NCI-H1436 treated with DMSO at 0.1 percent for 48 hours (cell line): ENCODE measurements around the gene DLG2.
"Not testable (repeated sequence)": the region's sequence is repeated elsewhere in the genome, so short reads cannot be mapped to it uniquely, and the experiment has no call there.

ENCODE experiments used
- DNase-seq: peaks from one replicate; lab custom pipeline; 2025; lab: John Stamatoyannopoulos, UW

Gene DLG2

GRCh38 chr11:85316967-85317366 is 310.2 kb downstream of the DLG2 start:
- DNase-seq, result peak; percentile 34

GRCh38 chr11:85313741-85314140 is 313.4 kb downstream of the DLG2 start:
- no peak for DNase-seq

GRCh38 chr11:85310479-85310878 is 316.7 kb downstream of the DLG2 start:
- no peak for DNase-seq

- no peak for DNase-seq
These were observed 319.8 kb downstream of the DLG2 start for GRCh38 chr11:85307366-85307765.

- no peak for DNase-seq
These were observed 325.1 kb downstream of the DLG2 start for GRCh38 chr11:85301895-85302678.

- DNase-seq, result no peak
These were observed 327.7 kb downstream of the DLG2 start for GRCh38 chr11:85299258-85299942.

GRCh38 chr11:85295694-85296271 is 331.4 kb downstream of the DLG2 start:
- DNase-seq, result no peak

GRCh38 chr11:85281550-85281949 is 345.6 kb downstream of the DLG2 start:
- DNase-seq, result no peak

GRCh38 chr11:85279267-85279666 is 347.9 kb downstream of the DLG2 start:
- no peak for DNase-seq

- DNase-seq, result no peak
These were observed 349.5 kb downstream of the DLG2 start for GRCh38 chr11:85277693-85278092.

GRCh38 chr11:85276332-85276731 is 350.8 kb downstream of the DLG2 start:
- DNase-seq, result no peak

GRCh38 chr11:85270315-85270714 is 356.8 kb downstream of the DLG2 start:
- not testable (repeated sequence) for DNase-seq

GRCh38 chr11:85269109-85269508 is 358.0 kb downstream of the DLG2 start:
- DNase-seq, result no peak

GRCh38 chr11:85266646-85267045 is 360.5 kb downstream of the DLG2 start:
- DNase-seq, result no peak

GRCh38 chr11:85263328-85263727 is 363.8 kb downstream of the DLG2 start:
- DNase-seq, result no peak

GRCh38 chr11:85257837-85258236 is 369.3 kb downstream of the DLG2 start:
- no peak for DNase-seq

GRCh38 chr11:85256433-85256832 is 370.7 kb downstream of the DLG2 start:
- no peak for DNase-seq

GRCh38 chr11:85249482-85249881 is 377.7 kb downstream of the DLG2 start:
- no peak for DNase-seq

- DNase-seq, result no peak
These were observed 379.3 kb downstream of the DLG2 start for GRCh38 chr11:85247797-85248196.

- DNase-seq, result no peak
These were observed 388.2 kb downstream of the DLG2 start for GRCh38 chr11:85238906-85239305.

- DNase-seq, result not testable (repeated sequence)
These were observed 389.1 kb downstream of the DLG2 start for GRCh38 chr11:85238038-85238437.

- no peak for DNase-seq
These were observed 390.9 kb downstream of the DLG2 start for GRCh38 chr11:85236211-85236610.

GRCh38 chr11:85232559-85232958 is 394.6 kb downstream of the DLG2 start:
- DNase-seq, result no peak
